Measurements from ENCODE around the gene NOL9. TPM values are rescaled to one million over a fixed set of nuclear protein-coding genes. Genes with fewer than 3 reads are reported as not detected.

NOL9 gene
- total RNA-seq, 4 donors from 2014 or later: 13.1 to 35.9 (median 23.3) TPM

- H3K4me3 ChIP-seq (ENCODE audit: low read depth, poor library complexity, severe bottlenecking): no peak overlapping the region
- WGBS, 2 donors: 97 to 98% methylated on average over 13 of the region's 13 CpGs
- no peak for TF ChIP-seq CTCF (IDR thresholded peaks at IDR 0.05)
- no peak for TF ChIP-seq POLR2A (IDR thresholded peaks at IDR 0.05)
- intact Hi-C loops (cut with DNase I; ENCODE audit: low total_unique reads): loop anchor here (10.0 kb wide), 1 partner anchor 124 kb away; no protein-coding TSS in a partner anchor
- no peak for DNase-seq (ENCODE audit: low spot score in 2 of 2)
Measured at GRCh38 chr1:6530504-6531160, 23.7 kb downstream of the NOL9 start.

GRCh38 chr1:6528492-6528891 is 25.8 kb downstream of the NOL9 start:
- TF ChIP-seq POLR2A (IDR thresholded peaks at IDR 0.05) (no peak), CTCF (IDR thresholded peaks at IDR 0.05) (no peak)
- DNase-seq (ENCODE audit: low spot score in 2 of 2): no peak
- no peak overlapping the region for H3K4me3 ChIP-seq (ENCODE audit: low read depth, poor library complexity, severe bottlenecking)
- 89 to 94% methylated on average over 7 of the region's 7 CpGs for WGBS, 2 donors
- intact Hi-C loops (cut with DNase I; ENCODE audit: low total_unique reads): no loop called here

- WGBS, 2 donors: 79 to 84% methylated on average over 11 of the region's 11 CpGs
- intact Hi-C loops (cut with DNase I; ENCODE audit: low total_unique reads): no loop called here
- DNase-seq (ENCODE audit: low spot score in 2 of 2): no peak
- TF ChIP-seq CTCF (IDR thresholded peaks at IDR 0.05): no peak
- TF ChIP-seq POLR2A (IDR thresholded peaks at IDR 0.05): no peak
- no peak overlapping the region for H3K4me3 ChIP-seq (ENCODE audit: low read depth, poor library complexity, severe bottlenecking)
Measured at GRCh38 chr1:6526316-6526715, 28.0 kb downstream of the NOL9 start.

GRCh38 chr1:6523566-6523965 is 30.7 kb downstream of the NOL9 start:
- WGBS, 2 donors: 33 to 36% methylated on average over 6 of the region's 6 CpGs
- intact Hi-C loops (cut with DNase I; ENCODE audit: low total_unique reads): no loop called here
- no peak for TF ChIP-seq CTCF (IDR thresholded peaks at IDR 0.05)
- TF ChIP-seq POLR2A (IDR thresholded peaks at IDR 0.05): no peak
- DNase-seq (ENCODE audit: low spot score in 2 of 2): no peak
- no peak overlapping the region for H3K4me3 ChIP-seq (ENCODE audit: low read depth, poor library complexity, severe bottlenecking)

GRCh38 chr1:6521536-6521935 is 32.8 kb downstream of the NOL9 start:
- no peak overlapping the region for H3K4me3 ChIP-seq (ENCODE audit: low read depth, poor library complexity, severe bottlenecking)
- intact Hi-C loops (cut with DNase I; ENCODE audit: low total_unique reads): no loop called here
- no peak for TF ChIP-seq POLR2A (IDR thresholded peaks at IDR 0.05)
- TF ChIP-seq CTCF (IDR thresholded peaks at IDR 0.05): no peak
- WGBS, 2 donors: 74 to 78% methylated on average over 5 of the region's 5 CpGs
- no peak for DNase-seq (ENCODE audit: low spot score in 2 of 2)
